Prostate gland (tissue), 2 donors: ENCODE results near the gene AEN.

ENCODE experiments used
- POLR2A ChIP-seq: fragments of 450-650 bp; IDR thresholded peaks from one replicate; pipeline ENCODE4 v1.6.1; 2016; ENCODE audit warnings: antibody characterized with exemption, mild to moderate bottlenecking
- POLR2AphosphoS5 ChIP-seq: sonication (generic); formaldehyde crosslinking; IDR thresholded peaks from one replicate; pipeline ENCODE4 v1.6.1; 2017; ENCODE audit warnings: antibody characterized with exemption
- TF ChIP-seq, protein P1 (sequence below), 4 experiments: fragments of 200-600 bp in 2 of 4; fragments of 450-650 bp in 2 of 4; sonication (generic) in 2 of 4; IDR thresholded peaks; 1 replicate in 3 of 4; 2 replicates in 1 of 4; pipeline ENCODE4 v1.5.1; 2016 to 2019; ENCODE audit warnings: antibody characterized with exemption in 4 of 4, mild to moderate bottlenecking in 2 of 4, moderate library complexity in 2 of 4

DNA sequence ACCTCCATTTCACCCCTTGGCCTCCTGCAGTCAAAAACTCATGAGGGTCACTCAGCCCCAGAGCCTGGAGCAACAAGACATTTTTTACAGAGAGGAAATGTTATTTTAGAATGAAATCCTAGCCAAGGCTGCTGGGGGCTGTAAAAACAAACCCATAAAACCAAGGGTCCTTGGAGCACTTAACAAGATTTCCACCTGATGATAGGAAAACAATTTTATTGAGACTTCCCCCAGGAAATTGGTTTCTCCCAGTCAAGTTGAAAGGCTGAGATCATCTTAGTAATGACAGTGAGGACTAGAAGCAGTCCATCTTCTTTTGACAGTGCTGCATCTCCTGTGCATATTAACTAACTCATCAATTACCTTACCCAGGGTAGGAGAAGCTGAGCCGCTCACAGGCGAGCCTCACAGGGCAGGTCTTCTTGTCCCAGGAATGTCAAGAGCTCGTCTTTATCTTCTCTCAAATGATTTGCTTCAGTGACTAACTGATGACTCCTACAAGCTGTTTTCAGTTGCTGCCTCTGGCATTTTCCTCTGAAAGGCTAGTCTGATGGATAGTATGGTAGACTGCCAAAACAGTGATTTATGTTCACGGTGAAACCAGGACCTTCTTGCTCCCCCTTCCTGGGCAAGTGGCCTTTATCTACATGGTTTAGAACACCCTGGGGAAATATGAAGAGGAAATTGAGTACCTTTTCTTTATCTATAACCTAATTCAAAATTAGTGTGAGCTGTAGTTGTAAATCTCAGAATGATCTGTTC, 34.6 kb upstream of the AEN start:
- TF ChIP-seq, protein P1, sequence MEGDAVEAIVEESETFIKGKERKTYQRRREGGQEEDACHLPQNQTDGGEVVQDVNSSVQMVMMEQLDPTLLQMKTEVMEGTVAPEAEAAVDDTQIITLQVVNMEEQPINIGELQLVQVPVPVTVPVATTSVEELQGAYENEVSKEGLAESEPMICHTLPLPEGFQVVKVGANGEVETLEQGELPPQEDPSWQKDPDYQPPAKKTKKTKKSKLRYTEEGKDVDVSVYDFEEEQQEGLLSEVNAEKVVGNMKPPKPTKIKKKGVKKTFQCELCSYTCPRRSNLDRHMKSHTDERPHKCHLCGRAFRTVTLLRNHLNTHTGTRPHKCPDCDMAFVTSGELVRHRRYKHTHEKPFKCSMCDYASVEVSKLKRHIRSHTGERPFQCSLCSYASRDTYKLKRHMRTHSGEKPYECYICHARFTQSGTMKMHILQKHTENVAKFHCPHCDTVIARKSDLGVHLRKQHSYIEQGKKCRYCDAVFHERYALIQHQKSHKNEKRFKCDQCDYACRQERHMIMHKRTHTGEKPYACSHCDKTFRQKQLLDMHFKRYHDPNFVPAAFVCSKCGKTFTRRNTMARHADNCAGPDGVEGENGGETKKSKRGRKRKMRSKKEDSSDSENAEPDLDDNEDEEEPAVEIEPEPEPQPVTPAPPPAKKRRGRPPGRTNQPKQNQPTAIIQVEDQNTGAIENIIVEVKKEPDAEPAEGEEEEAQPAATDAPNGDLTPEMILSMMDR (IDR thresholded peaks at IDR 0.05): no peak
- TF ChIP-seq POLR2A: no peak
- TF ChIP-seq POLR2AphosphoS5: no peak
